LNCaP clone FGC (cell line): Measurements from ENCODE around the gene PCDHGA5.
A peak's percentile ranks its signal among the peaks of the same experiment; 100 is the strongest.
"Not testable (repeated sequence)": the region's sequence is repeated elsewhere in the genome, so short reads cannot be mapped to it uniquely, and the experiment has no call there.

Source experiments
- DNase-seq: peaks from one replicate; pipeline ENCODE4 v3.0.0-alpha.2; 2011; ENCODE audit warnings: low read depth
- H3K4me3 ChIP-seq: 2 replicates; pipeline ENCODE4 v1.5.1; 2011; ENCODE audit warnings: mild to moderate bottlenecking, low read depth, low read length, control low read depth
- CTCF ChIP-seq: IDR thresholded peaks from 2 replicates; pipeline ENCODE4 v1.5.1; 2012; ENCODE audit warnings: mild to moderate bottlenecking; ENCODE audit not compliant: control insufficient read depth, insufficient read depth; ENCODE audit errors: extremely low read depth

PCDHGA5 gene

GRCh38 chr5:141363952-141364660, at the start of gene PCDHGA5:
Gene PCDHGA5, plus strand, starts transcription at chr5:141364162. Its CDS starts 169 bp downstream, at chr5:141364331.
- no peak for DNase-seq
- no peak for TF ChIP-seq CTCF
- no peak within 1 kb of the TSS; the same call in 1 of the 2 replicates for H3K4me3 ChIP-seq

DNA sequence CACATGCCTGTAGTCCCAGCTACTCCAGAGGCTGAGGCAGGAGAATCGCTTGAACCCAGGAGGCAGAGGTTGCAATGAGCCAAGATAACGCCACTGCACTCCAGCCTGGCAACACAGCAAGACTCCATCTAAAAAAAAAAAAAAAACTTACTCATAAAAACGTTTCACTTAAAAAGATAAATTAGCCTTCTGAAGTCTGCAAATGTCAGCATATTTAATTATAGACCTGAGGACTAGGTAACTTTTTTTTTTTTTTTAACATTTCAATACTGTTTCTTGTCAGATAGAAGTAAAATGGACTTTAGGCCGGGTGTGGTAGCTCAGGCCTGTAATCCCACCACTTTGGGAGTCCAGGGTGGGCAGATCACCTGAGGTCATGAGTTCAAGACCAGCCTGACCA, 47.0 kb upstream of the PCDHGA5 start:
- not testable (repeated sequence) for DNase-seq

GRCh38 chr5:141319202-141319601, 44.8 kb upstream of the PCDHGA5 start:
- DNase-seq: no peak
- peak overlapping the region; percentile 95; the same call in 1 of the 2 replicates for H3K4me3 ChIP-seq
- no peak for TF ChIP-seq CTCF

More for the DNA sequence above, 47.0 kb upstream of the PCDHGA5 start:
- not testable (repeated sequence) for H3K4me3 ChIP-seq

- no peak for TF ChIP-seq CTCF
- H3K4me3 ChIP-seq: peak overlapping the region; percentile 95
- DNase-seq: no peak
These were observed 44.3 kb upstream of the PCDHGA5 start for GRCh38 chr5:141319699-141320098.

GRCh38 chr5:141320225-141321169, 43.5 kb upstream of the PCDHGA5 start, which contains the start of gene TAF7:
Gene TAF7, minus strand, starts transcription at chr5:141320784. Its CDS starts 740 bp downstream, at chr5:141320044.
- H3K4me3 ChIP-seq: peak within 1 kb of the TSS; percentile 95
- DNase-seq: peak; percentile 85
- peak; percentile 98 for TF ChIP-seq CTCF

DNA sequence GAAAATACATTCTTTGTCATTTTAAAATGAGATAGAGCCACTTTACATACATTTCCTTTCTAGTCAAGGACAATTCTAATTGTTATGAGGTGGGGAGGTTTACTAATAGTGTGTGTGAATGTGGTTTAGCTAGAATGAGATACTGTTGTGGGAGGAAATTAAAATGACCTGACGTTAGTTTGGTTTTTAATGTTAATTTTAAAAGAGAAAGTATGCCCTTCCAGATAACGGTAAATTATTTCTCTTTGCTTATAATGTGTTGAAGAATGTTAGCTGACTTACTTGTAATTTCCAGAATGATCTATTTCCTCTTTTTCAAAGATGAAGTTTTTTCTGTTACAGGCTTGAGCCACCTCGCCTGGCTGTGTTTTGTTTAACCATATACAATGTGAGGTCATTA, 41.7 kb upstream of the PCDHGA5 start:
- DNase-seq: no peak
- no peak overlapping the region for H3K4me3 ChIP-seq
- no peak for TF ChIP-seq CTCF

- peak; percentile 77 for TF ChIP-seq CTCF
- peak; percentile 46 for DNase-seq
- peak overlapping the region; percentile 49 for H3K4me3 ChIP-seq
These were observed 37.7 kb upstream of the PCDHGA5 start for GRCh38 chr5:141326088-141326854.
